ENCODE data around the gene TBRG1.

GRCh38 chr11:124669193-124669592, 46.5 kb downstream of the TBRG1 start:
- TF ChIP-seq, protein P1, sequence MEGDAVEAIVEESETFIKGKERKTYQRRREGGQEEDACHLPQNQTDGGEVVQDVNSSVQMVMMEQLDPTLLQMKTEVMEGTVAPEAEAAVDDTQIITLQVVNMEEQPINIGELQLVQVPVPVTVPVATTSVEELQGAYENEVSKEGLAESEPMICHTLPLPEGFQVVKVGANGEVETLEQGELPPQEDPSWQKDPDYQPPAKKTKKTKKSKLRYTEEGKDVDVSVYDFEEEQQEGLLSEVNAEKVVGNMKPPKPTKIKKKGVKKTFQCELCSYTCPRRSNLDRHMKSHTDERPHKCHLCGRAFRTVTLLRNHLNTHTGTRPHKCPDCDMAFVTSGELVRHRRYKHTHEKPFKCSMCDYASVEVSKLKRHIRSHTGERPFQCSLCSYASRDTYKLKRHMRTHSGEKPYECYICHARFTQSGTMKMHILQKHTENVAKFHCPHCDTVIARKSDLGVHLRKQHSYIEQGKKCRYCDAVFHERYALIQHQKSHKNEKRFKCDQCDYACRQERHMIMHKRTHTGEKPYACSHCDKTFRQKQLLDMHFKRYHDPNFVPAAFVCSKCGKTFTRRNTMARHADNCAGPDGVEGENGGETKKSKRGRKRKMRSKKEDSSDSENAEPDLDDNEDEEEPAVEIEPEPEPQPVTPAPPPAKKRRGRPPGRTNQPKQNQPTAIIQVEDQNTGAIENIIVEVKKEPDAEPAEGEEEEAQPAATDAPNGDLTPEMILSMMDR (conservative IDR thresholded peaks at IDR 0.05; ENCODE audit: low read depth in 2 of 2): peak; percentile 69 to 93
- TF ChIP-seq POLR2AphosphoS5 (IDR thresholded peaks at IDR 0.05; ENCODE audit: low read depth) (no peak), EZH2 (IDR thresholded peaks at IDR 0.05; ENCODE audit: low read depth, unreplicated experiment) (peak; percentile 54), JUNB (IDR thresholded peaks at IDR 0.05; ENCODE audit: unreplicated experiment) (no peak)

Data from GM23338 (cell line).